ENCODE measurements around the gene CCDC182.

DNA sequence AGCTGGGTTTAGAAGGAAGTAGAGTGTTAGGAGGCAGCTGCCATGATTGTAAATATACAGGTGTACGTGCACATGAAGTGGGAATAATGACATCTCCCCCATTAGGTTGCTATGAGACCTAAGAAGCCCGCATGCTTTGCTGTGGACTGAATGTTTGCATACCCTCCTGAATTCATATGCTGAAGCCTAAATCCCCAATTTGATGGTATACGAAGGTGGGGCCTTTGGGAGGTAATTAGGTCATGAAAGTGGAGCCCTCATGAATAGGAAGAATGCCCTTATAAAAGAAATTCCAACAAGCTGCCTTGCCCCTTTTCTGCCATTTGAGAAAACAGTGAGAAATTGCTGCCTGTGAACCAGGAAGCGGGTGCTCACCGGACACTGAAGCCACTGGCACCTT, 44.0 kb downstream of the CCDC182 start:
- no peak for TF ChIP-seq POLR2A (IDR thresholded peaks at IDR 0.05)
- TF ChIP-seq, protein P1, sequence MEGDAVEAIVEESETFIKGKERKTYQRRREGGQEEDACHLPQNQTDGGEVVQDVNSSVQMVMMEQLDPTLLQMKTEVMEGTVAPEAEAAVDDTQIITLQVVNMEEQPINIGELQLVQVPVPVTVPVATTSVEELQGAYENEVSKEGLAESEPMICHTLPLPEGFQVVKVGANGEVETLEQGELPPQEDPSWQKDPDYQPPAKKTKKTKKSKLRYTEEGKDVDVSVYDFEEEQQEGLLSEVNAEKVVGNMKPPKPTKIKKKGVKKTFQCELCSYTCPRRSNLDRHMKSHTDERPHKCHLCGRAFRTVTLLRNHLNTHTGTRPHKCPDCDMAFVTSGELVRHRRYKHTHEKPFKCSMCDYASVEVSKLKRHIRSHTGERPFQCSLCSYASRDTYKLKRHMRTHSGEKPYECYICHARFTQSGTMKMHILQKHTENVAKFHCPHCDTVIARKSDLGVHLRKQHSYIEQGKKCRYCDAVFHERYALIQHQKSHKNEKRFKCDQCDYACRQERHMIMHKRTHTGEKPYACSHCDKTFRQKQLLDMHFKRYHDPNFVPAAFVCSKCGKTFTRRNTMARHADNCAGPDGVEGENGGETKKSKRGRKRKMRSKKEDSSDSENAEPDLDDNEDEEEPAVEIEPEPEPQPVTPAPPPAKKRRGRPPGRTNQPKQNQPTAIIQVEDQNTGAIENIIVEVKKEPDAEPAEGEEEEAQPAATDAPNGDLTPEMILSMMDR (IDR thresholded peaks at IDR 0.05): no peak

Data from transverse colon (tissue), 3 donors.